ENCODE data around the gene SMYD3. TPM values are rescaled to one million over a fixed set of nuclear protein-coding genes. Genes with fewer than 3 reads are reported as not detected.

SMYD3 gene
- total and polyA plus RNA-seq, 2 of the 13 experiments (the other 11 are each of a cell fraction or from before 2014, with no cell fraction given) = 27.7 to 35.8 TPM

DNA sequence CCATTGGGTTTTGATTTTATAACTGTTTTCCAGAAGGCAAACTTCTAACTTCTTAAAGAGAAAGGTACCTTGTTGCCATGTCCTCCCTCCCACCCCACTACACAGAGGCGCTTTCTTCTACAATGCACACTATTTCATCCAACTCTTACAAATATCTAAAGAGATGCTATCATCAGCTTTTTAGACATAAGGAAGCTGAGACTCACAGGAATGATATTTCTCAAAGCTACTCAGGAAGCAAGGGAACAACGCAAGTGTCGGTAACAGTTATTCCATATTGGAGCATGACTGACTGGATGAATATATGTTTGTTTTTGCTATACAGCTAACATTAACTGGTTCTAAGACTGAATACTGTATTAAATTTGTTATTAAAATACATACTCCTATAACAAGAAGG is 318.0 kb downstream of the SMYD3 start (continued):
- TF ChIP-seq, protein P1, sequence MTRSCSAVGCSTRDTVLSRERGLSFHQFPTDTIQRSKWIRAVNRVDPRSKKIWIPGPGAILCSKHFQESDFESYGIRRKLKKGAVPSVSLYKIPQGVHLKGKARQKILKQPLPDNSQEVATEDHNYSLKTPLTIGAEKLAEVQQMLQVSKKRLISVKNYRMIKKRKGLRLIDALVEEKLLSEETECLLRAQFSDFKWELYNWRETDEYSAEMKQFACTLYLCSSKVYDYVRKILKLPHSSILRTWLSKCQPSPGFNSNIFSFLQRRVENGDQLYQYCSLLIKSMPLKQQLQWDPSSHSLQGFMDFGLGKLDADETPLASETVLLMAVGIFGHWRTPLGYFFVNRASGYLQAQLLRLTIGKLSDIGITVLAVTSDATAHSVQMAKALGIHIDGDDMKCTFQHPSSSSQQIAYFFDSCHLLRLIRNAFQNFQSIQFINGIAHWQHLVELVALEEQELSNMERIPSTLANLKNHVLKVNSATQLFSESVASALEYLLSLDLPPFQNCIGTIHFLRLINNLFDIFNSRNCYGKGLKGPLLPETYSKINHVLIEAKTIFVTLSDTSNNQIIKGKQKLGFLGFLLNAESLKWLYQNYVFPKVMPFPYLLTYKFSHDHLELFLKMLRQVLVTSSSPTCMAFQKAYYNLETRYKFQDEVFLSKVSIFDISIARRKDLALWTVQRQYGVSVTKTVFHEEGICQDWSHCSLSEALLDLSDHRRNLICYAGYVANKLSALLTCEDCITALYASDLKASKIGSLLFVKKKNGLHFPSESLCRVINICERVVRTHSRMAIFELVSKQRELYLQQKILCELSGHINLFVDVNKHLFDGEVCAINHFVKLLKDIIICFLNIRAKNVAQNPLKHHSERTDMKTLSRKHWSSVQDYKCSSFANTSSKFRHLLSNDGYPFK (CRISPR knock-in tag; IDR thresholded peaks at IDR 0.05; ENCODE audit: borderline replicate concordance) = no peak
- no peak for TF ChIP-seq PRDM15 (CRISPR knock-in tag; IDR thresholded peaks at IDR 0.05)

DNA sequence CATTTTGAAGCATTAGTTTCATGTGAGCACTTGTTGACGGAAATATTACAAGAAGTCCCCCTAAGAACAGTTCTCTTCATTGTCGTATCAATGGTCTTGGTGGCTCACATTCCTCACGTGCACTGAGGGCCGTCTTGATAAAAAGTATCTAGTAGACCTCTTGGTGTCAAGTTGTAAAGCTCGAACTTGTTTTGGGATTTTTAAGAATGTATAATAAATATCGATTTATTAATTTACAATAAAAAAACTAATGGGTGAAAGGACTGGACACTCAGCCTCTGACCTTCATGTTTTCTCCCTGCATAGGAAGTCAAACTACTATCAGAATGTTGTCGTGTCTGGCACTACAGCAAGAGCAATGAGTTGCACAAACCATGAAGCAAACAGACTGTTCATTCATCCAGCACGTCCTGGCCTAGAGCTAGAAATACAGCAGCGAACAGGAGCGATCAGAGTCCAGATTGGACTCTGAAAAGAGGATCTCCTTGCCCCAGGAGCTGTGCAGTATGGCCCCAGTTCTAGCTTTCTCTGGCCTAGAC is 319.2 kb downstream of the SMYD3 start:
- H2AFZ ChIP-seq (ENCODE audit: low read length) = no peak overlapping the region
- in situ Hi-C loops (cut with HindIII; ENCODE audit: extremely low pct_ligation_motif_present, low pct_unique_long_range_greater_than_20kb) (no loop called here), intact Hi-C loops (cut with micrococcal nuclease; ENCODE audit: unreplicated experiment) (loop anchor here (1.0 kb wide), 1 partner anchor 12 kb away; no protein-coding TSS in a partner anchor)
- BruUV-seq (replicated peaks) = no TSS peak
- WGBS (ENCODE audit: low lambda C conversion rate) = 38% methylated on average over 10 of the region's 10 CpGs
- H3K27me3 ChIP-seq (ENCODE audit: control insufficient read depth in 1 of 2, insufficient read depth in 2 of 2, low read length in 2 of 2) = no peaks in the 10 kb centered on the region
- no peak overlapping the region; a peak in 1 of 6 replicates for H3K4me3 ChIP-seq (replicated peaks in 1 of 3; ENCODE audit: insufficient read depth in 1 of 3, low read depth in 2 of 3, low read length in 3 of 3)
- peak; percentile 86 for FAIRE-seq
- no peaks in the 10 kb centered on the region for H3K9me3 ChIP-seq (ENCODE audit: low read length)
- H3K4me1 ChIP-seq (ENCODE audit: insufficient read depth, low read length) = peaks cover 30% of the 10 kb centered on the region
- peak overlapping the region; percentile 73 for H3K27ac ChIP-seq (ENCODE audit: extremely low read length, insufficient read depth, low read length)
- peak overlapping the region; percentile 56 for H3K4me2 ChIP-seq (ENCODE audit: low read depth, low read length)
- peak; percentile 95 for DNase-seq (ENCODE audit: low spot score)
- no peaks in the 10 kb centered on the region for H3K79me2 ChIP-seq (ENCODE audit: insufficient read depth, low read length)
- ChIA-PET POLR2A (interaction anchor here (0.6 to 1.1 kb wide), 3 partner anchors 12 to 331 kb away, joined by 3 to 10 read pairs (median 3); no protein-coding TSS in a partner anchor), CTCF (ENCODE audit: low intra/inter-chr PET ratio, low total read pairs) (no interaction called here)
- no peaks in the 10 kb centered on the region for H3K36me3 ChIP-seq (replicated peaks in 1 of 2; ENCODE audit: control insufficient read depth in 1 of 2, insufficient read depth in 2 of 2, low read length in 2 of 2)
- H4K20me1 ChIP-seq (ENCODE audit: insufficient read depth, low read length) = no peaks in the 10 kb centered on the region
- no peak overlapping the region for H3K9ac ChIP-seq (ENCODE audit: insufficient read depth, low read depth, low read length)
- peak; percentile 100 for ATAC-seq
- TF ChIP-seq ZNF230 (CRISPR knock-in tag; IDR thresholded peaks at IDR 0.05) = no peak
- TF ChIP-seq ZBTB4 (CRISPR knock-in tag; IDR thresholded peaks at IDR 0.05; ENCODE audit: borderline replicate concordance) = no peak
- no peak for TF ChIP-seq ZSCAN12 (CRISPR knock-in tag; IDR thresholded peaks at IDR 0.05)
- TF ChIP-seq ZNF329 (CRISPR knock-in tag; IDR thresholded peaks at IDR 0.05; ENCODE audit: low read depth) = no peak
- TF ChIP-seq MED1 (CRISPR knock-in tag; IDR thresholded peaks at IDR 0.05) = peak; percentile 74
- TF ChIP-seq ZBTB38 (CRISPR knock-in tag; IDR thresholded peaks at IDR 0.05) = 0 out of 2 replicates have a peak, but pooled peaks have one; percentile 28
- TF ChIP-seq ARNT2 (CRISPR knock-in tag; IDR thresholded peaks at IDR 0.05; ENCODE audit: low read depth) = no peak
- no peak for TF ChIP-seq TMF1 (CRISPR knock-in tag; IDR thresholded peaks at IDR 0.05; ENCODE audit: low read depth)
- TF ChIP-seq ZNF335 (CRISPR knock-in tag; IDR thresholded peaks at IDR 0.05) = no peak
- TF ChIP-seq ZNF343 (CRISPR knock-in tag; IDR thresholded peaks at IDR 0.05) = no peak
